Stimulated activated CD8-positive, alpha-beta memory T cell treated with anti-CD3 and anti-CD28 coated beads, Interleukin-7, amount 100 ng/mL, for 1 hour (primary cell): ENCODE measurements around the gene IFI27L2.

Experiments used
- DNase-seq, 2 donors: peaks; one replicate each; pipeline ENCODE4 v3.0.0-alpha.2; 2020; ENCODE audit warnings: low read depth in 2 of 2

The IFI27L2 gene

GRCh38 chr14:94123296-94123695, 6.1 kb downstream of the IFI27L2 start:
- no peak for DNase-seq

GRCh38 chr14:94122438-94122837, 7.0 kb downstream of the IFI27L2 start:
- DNase-seq: no peak

GRCh38 chr14:94121485-94121884, 7.9 kb downstream of the IFI27L2 start:
- DNase-seq: no peak

DNA sequence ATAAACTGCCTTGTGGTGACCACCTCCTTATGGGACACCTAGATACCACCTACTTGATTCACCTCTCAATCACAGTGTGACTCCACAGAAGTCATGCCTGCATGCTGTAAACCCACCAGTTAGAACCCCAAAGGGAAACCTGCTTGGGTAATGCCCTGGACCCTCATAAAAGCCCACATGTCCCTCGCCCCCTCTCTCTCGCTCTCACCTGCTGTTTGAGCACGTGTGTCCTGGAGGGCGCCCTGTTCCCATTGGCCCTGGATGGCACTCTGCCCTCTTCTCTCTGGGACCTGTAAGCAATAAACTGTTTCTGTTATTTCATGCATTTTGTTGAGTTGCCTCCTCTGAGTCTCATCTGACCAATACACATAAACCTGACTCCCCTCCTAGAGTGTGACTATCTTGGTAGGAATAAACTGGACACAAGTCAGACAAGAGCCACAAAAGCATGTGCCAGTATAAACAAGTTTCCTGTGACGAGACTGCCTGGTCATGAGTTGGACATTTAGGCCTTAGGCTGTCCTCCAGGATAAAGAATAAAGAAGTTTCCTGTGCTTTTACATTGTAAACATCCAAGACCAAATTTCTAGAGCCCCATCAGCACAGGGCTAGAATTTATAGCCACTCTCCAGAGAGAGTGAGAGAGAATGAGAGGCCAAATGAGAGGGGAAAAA, 8.6 kb downstream of the IFI27L2 start:
- no peak for DNase-seq

DNA sequence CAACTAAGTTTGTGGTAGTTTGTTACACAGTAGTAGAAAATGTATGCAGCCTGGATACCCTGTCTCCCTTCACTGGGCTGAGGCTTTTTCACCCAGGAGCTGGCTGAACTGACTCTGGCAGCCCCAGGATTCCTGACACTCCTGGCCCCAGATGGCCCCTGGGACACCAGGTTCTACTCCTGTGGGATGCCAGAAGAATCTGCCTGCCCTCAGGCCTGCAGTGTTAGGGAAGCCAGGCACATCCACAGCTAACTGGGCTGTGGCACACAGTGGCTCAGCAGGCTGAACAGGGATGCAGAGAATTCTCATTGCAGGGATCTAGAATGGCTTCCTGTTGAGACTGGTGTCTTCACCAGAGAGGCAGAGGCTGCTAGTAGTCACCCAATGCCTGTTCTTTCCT, 10.3 kb downstream of the IFI27L2 start:
- DNase-seq: no peak

- DNase-seq: no peak
These were observed 11.5 kb downstream of the IFI27L2 start for GRCh38 chr14:94117856-94118255.

DNA sequence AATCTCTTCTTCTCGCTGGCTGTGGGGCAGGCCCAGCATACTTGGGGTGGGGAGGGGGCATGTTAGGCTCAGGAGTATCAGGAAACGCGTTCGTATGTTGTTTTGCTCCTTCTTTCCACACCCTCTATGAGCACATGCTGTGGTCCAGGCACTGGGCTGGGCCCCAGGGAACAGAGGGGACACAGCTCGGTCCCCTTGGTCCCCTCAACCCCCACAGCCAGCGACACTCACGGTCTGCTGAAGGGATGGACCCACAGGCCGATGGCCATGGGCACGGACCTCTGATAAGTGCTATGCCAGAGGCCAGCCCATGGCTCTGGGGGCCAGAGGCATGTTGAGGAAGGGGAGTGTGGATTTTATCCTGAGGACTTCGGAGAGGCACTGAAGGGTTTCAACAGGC, 12.7 kb downstream of the IFI27L2 start:
- DNase-seq: no peak

GRCh38 chr14:94115631-94116030, 13.8 kb downstream of the IFI27L2 start:
- no peak for DNase-seq

- no peak for DNase-seq
These were observed 14.3 kb downstream of the IFI27L2 start for GRCh38 chr14:94115058-94115591.

- DNase-seq: no peak
These were observed 14.8 kb downstream of the IFI27L2 start for GRCh38 chr14:94114589-94115057.

GRCh38 chr14:94113908-94114588, 15.4 kb downstream of the IFI27L2 start:
- no peak for DNase-seq

GRCh38 chr14:94113490-94113889, 15.9 kb downstream of the IFI27L2 start:
- DNase-seq: no peak

DNA sequence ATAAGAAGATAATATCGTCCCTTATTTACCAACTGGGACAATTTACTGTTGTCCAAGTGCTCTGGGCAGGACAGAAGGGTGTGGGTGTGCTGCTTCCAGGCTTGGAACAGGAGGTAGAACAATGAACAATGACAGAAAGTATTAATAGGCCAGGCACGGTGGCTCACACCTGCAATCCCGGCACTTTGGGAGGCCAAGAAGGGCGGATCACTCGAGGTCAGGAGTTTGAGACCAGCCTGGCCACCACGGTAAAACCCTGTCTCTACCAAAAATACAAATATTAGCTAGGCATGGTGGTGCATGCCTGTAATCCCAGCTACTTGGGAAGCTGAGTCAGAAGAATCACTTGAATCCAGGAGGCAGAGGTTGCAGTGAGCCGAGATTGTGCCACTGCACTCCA, 16.3 kb downstream of the IFI27L2 start:
- DNase-seq: no peak

DNA sequence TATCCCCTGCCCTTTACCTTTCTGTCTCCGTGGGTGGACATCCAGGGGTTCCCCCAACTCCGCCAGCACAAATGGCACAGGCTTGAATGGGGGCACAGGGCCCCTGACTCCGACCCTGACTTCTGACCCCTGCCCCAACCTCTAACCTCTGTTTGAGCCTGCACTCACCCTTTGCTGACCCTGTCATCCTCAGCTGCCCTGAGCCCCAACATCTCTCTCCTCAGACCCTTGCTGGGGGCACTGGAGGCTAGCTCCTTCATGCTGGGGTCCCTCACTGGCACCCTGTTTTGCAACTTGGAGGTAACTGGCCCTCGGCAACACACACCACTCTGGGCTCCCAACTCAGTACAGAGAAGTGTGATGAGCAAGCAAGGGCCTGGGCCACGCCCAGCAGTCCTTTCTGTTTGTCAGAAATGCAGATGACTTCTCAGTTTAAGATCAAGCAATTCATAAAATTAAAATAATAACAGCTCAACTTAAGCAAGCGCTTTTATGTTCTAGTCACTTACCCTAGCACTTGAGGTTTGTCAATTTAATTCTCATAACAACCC, 16.8 kb downstream of the IFI27L2 start:
- no peak for DNase-seq

DNA sequence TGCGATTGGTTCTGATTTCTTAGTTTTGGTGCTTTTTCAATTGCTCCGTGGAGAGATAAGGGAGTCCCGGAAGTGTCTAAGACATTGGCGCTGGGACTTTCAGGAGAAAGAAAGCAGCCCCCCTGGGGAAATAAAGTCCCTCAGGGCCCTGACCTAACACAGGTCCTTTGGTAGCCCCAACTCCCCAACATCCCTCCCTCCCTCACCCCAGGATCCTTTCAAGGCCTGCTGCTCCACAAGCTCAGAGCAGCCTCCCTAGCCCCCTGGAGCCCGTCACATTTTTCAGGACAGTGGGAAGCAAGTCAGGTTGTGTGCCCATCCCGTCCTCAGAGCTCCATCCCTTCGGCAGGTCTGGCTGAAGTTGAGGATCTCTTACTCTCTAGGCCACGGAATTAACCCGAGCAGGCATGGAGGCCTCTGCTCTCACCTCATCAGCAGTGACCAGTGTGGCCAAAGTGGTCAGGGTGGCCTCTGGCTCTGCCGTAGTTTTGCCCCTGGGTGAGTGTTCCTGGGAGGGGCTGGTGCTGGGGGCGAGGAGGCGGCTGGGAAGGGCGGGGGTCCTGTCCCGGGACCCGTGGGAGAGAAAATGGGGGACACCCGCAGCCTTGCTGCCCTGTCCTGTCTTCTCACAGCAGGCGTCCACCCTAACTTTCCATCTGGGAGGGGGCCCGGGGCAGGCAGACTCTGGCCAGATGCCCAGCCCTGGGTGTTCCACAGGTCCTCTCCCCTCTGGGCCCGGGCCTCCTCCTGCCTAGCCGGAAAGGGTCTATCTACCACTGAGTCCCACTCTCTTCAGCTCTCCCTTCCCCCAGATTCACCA, 17.9 kb downstream of the IFI27L2 start:
- no peak for DNase-seq

- DNase-seq: no peak
These were observed 18.7 kb downstream of the IFI27L2 start, which contains the start of gene IFI27 for GRCh38 chr14:94110552-94111181. IFI27 (plus strand) TSS chr14:94110736.

DNA sequence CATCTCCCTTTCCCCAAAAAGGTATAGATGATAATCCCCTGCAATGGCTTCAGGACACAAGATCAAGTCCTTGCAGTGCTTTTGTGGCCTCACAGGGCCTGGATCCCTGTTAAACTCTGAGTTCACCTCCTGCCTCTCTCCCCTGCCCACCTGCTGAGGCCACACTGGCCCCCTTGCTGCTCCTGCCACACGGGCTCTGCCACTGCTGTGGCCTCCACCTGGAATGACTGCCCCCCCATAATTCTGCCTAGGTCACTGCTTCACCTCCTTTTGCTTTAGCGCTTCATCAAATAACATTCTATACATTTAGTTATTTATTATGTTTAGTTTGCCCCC, 19.5 kb downstream of the IFI27L2 start:
- DNase-seq: no peak

GRCh38 chr14:94104731-94105130, 24.7 kb downstream of the IFI27L2 start:
- DNase-seq: no peak

DNA sequence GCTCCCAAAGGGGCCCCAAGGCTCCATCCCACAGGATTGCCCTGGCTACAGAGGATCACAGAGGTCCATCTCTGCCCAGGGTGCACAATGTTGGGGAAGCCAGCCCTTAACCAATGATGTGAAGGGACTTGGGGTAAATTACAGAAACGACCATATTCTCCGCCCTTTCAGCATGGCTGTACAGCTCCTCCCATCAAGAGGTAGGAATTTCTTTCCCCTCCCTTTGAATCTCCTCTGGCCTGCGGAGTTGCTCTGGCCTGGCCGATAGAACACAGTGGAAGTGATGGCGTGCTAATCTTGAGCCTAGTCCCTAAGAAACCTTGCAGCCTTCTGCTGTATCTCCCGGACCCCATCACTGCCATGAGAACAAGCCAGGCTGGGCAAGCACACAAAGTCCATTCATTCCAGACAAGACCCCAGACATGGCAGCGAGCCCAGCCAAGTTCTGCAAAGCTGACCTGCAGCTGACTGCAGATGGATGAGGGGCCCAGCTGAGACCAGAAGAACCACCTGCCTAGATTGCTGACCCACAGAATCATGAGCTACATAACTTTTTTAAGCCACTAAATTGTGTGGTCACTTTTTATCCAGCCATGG, 25.8 kb downstream of the IFI27L2 start:
- DNase-seq: no peak

GRCh38 chr14:94102768-94103482, 26.5 kb downstream of the IFI27L2 start:
- DNase-seq: no peak

DNA sequence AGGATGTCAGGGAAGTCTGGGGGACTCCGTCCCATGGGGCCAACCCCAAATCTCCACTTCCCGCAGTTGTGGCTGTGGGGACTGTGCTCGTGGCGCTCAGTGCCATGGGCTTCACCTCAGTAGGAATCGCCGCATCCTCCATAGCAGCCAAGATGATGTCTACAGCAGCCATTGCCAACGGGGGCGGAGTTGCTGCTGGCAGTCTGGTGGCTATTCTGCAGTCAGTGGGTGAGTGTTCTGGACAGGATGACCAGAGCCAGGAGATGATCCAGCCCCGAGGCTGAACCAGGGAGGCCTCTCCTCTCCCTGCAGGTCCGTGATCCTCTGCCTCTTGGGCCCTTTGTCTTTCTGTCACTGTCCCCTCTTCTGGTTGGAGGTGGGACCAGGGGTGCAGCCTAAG, 27.7 kb downstream of the IFI27L2 start:
- no peak for DNase-seq
